Coronary artery (tissue), 2 donors: ENCODE results near the gene GPR176.

Source experiments
- DNase-seq: peaks from one replicate; pipeline ENCODE4 v3.0.0-alpha.2; 2017; ENCODE audit warnings: low spot score
- H3K27ac ChIP-seq, 2 donors: fragments of 200-600 bp; sonication (generic); one replicate each; pipeline ENCODE4 v1.5.1; 2016 to 2019
- H3K4me3 ChIP-seq: fragments of 200-600 bp; sonication (generic); 2 replicates; pipeline ENCODE4 v1.5.1; 2016; ENCODE audit warnings: mild to moderate bottlenecking, moderate library complexity
- CTCF ChIP-seq: fragments of 200-600 bp; sonication (generic); IDR thresholded peaks from one replicate; pipeline ENCODE4 v1.5.1; 2019; ENCODE audit warnings: antibody characterized with exemption

The GPR176 gene

DNA sequence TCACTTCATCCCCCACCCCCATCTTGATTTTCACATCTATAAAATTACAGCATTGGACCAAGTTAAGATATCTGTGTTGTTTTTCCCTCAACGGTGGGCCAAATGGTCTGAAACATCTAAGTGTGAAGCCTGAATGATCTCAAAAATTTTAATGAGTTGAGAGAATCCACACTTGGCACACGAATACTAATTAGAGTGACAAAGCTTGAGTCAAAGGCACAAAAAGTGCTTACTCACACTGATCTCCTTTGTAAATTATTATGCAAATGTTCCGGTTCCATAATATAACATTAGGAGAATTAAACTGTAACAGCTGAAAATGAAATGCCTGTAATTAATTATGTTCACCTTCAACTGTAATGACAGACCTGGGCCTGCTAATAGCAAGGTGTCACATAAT lies 33.6 kb downstream of the GPR176 start:
- H3K4me3 ChIP-seq: no peak overlapping the region
- DNase-seq: no peak
- TF ChIP-seq CTCF: no peak

GRCh38 chr15:39885099-39885777 lies 34.8 kb downstream of the GPR176 start:
- TF ChIP-seq CTCF: no peak
- no peak for DNase-seq
- H3K4me3 ChIP-seq: no peak overlapping the region
- H3K27ac ChIP-seq: no peak overlapping the region

More for the DNA sequence above, 33.6 kb downstream of the GPR176 start:
- no peak overlapping the region for H3K27ac ChIP-seq

- H3K27ac ChIP-seq: no peak overlapping the region
- TF ChIP-seq CTCF: no peak
Observed at GRCh38 chr15:39884351-39884750, 35.7 kb downstream of the GPR176 start.

GRCh38 chr15:39882602-39883001 lies 37.5 kb downstream of the GPR176 start:
- DNase-seq: no peak
- Histone ChIP-seq H3K27ac (no peak overlapping the region), H3K4me3 (no peak overlapping the region)
- TF ChIP-seq CTCF: no peak

More at GRCh38 chr15:39884351-39884750, 35.7 kb downstream of the GPR176 start:
- no peak overlapping the region for H3K4me3 ChIP-seq
- no peak for DNase-seq

DNA sequence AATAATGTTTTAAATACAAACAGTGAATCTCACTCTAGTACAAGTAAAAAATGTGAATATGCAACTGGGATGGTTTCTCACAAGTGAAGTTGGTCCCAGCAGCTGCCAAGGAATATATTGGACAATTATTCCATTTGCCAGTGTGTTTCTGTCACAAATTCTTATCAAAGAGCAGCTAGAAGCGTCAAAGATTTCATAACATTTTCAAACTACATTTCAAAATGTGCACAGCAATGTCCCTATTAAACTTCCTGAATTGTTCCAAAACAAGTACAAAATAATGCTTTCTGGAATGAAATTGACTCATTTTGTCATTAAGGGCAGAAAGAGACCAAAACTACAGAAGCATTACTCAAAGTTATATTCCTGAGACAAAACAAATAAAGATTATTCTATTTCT lies 38.3 kb downstream of the GPR176 start:
- Histone ChIP-seq H3K4me3 (no peak overlapping the region), H3K27ac (no peak overlapping the region)
- no peak for DNase-seq
- no peak for TF ChIP-seq CTCF

DNA sequence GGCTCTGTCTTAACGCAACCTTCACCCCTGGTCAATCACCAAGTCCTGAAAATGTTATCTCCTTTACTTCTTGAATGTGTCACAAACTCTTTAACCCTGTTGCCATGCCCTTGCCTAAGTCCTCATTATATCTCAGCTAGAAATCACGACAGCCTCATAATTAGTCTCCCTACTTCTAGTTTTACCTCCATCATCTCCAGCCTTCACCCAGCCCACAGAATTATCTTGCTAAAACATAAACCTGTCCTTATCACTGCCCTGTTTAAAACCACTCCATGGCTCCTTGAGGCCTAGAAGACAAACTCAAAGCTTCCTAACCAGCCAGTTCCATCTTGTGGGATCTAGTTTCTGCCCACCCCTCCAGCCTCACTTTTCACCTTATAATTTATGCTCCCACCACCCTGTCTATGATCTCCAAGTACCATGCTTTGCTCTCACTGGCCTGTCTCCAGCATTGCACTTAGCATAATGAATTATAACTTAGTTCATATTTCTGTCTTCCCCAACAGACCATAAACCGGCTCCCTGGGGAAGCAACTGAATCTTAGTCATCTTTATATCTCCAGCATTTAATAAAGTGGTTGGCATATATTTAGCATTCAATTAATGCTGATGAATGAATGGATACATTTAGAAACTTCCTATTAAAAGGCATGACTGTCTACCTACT lies 39.2 kb downstream of the GPR176 start:
- Histone ChIP-seq H3K27ac (no peak overlapping the region), H3K4me3 (no peak overlapping the region)
- no peak for TF ChIP-seq CTCF
- no peak for DNase-seq

DNA sequence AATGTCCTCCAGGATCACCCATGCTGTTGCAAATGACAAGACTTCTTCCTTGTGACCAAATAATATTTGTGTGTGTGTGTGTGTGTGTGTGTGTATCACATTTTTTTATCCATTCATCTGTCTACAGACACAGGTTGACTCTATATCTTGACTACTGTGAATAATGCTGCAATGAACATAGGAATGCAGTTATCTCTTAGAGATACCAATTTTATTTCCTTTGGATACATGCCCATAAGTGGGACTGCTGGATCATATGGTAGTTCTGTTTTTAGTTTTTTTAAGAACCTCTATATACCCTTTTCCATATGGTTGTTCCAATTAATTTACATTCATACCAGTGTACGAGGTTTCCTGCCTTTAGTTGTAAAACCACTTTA lies 41.7 kb downstream of the GPR176 start:
- no peak for TF ChIP-seq CTCF

More for the DNA sequence above, 41.7 kb downstream of the GPR176 start:
- DNase-seq: no peak
- no peak overlapping the region for H3K27ac ChIP-seq
- H3K4me3 ChIP-seq: no peak overlapping the region
